ENCODE measurements around the gene TBCCD1. TPM values are rescaled to one million over a fixed set of nuclear protein-coding genes. Genes with fewer than 3 reads are reported as not detected.

The TBCCD1 gene
- total and polyA plus RNA-seq, 10 donors, result 3.7 to 22.1 (median 12.6) TPM

DNA sequence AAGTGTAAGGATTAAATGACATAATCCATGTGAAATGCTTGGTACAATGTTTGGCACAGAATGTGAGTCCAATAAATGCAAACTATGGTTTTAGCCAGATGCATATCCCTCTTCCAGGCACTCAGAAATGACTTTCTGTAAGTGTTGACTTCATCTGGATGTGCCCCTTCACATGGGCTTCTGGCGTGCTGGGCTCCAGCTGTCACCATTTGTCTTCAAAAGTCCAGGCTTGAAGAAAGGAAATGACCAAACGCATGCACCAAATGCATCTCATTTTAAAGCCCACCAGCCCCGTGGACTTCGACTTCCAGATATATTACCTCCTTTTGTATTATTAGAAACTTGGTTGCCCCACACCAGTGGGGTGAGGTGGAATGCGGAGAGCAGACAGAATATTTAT is 46.7 kb downstream of the TBCCD1 start:
- no peak overlapping the region for H3K4me3 ChIP-seq
- TF ChIP-seq POLR2AphosphoS5 (IDR thresholded peaks at IDR 0.05), result no peak
- TF ChIP-seq, protein P1, sequence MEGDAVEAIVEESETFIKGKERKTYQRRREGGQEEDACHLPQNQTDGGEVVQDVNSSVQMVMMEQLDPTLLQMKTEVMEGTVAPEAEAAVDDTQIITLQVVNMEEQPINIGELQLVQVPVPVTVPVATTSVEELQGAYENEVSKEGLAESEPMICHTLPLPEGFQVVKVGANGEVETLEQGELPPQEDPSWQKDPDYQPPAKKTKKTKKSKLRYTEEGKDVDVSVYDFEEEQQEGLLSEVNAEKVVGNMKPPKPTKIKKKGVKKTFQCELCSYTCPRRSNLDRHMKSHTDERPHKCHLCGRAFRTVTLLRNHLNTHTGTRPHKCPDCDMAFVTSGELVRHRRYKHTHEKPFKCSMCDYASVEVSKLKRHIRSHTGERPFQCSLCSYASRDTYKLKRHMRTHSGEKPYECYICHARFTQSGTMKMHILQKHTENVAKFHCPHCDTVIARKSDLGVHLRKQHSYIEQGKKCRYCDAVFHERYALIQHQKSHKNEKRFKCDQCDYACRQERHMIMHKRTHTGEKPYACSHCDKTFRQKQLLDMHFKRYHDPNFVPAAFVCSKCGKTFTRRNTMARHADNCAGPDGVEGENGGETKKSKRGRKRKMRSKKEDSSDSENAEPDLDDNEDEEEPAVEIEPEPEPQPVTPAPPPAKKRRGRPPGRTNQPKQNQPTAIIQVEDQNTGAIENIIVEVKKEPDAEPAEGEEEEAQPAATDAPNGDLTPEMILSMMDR (IDR thresholded peaks at IDR 0.05 in 8 of 11, conservative IDR thresholded peaks at IDR 0.05 in 3 of 11), result no peak
- TF ChIP-seq POLR2A (IDR thresholded peaks at IDR 0.05), result no peak
- no peak for DNase-seq
- peaks cover 3 to 47% (median 31%) of the 10 kb centered on the region in 6 donors for H3K4me1 ChIP-seq
- H3K9me3 ChIP-seq, result peaks cover 0 to 8% (median 0%) of the 10 kb centered on the region in 8 donors
- no peaks in the 10 kb centered on the region for H3K36me3 ChIP-seq
- peaks cover 0 to 3% (median 0%) of the 10 kb centered on the region in 7 donors for H3K27me3 ChIP-seq (replicated peaks in 1 of 7)
- 58 to 73% (median 66%) methylated on average over 5 of the region's 5 CpGs for WGBS, 5 donors
- intact Hi-C loops (cut with DNase I; ENCODE audit: low total_unique reads), result no loop called here
- peak overlapping the region in 1 of 8 donors; percentile 64 for H3K27ac ChIP-seq

DNA sequence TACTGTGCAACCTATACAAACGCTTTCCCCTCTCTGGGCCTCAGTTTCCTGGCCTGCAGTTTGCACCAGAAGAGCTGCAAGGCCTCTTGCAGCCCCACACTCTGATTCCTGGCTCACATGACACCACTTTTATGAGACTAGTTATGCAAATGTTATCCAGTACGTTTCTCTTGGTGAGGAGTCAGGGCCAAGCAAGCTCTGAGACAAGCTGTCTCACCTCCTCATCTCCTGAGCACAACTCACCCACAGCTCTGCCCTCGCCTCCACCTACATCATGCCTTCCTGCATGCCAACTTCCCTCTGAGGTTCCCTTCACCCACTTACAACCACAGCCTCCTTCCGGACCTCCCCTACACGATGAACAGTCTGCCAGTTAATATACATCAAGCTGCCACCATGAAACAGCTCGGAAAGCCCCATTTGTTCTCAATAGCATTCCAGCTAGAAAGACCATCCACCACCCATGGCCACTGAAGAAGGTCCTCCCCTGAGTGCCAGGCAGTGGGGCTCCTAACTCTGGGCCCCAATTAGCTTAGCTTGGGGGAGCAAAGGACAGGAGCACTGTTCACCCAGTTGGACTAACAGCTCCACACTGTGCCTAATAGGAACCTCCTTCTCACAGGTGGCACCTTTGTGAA is 48.0 kb downstream of the TBCCD1 start:
- intact Hi-C loops (cut with DNase I; ENCODE audit: low total_unique reads), result no loop called here
- H3K27me3 ChIP-seq (replicated peaks in 1 of 7), result no peaks in the 10 kb centered on the region
- H3K36me3 ChIP-seq, result no peaks in the 10 kb centered on the region
- peaks cover 3 to 55% (median 38%) of the 10 kb centered on the region in 6 donors for H3K4me1 ChIP-seq
- WGBS, 5 donors, result 8 to 30% (median 19%) methylated on average over 6 of the region's 6 CpGs
- H3K4me3 ChIP-seq, result no peak overlapping the region
- H3K9me3 ChIP-seq, result peaks cover 0 to 8% (median 0%) of the 10 kb centered on the region in 8 donors
- TF ChIP-seq POLR2AphosphoS5 (IDR thresholded peaks at IDR 0.05), result peak in 2 of 3 donors; percentile 69 to 71
- TF ChIP-seq, protein P1 (IDR thresholded peaks at IDR 0.05 in 8 of 11, conservative IDR thresholded peaks at IDR 0.05 in 3 of 11), result no peak
- no peak for TF ChIP-seq POLR2A (IDR thresholded peaks at IDR 0.05)
- DNase-seq, result peak; percentile 85
- H3K27ac ChIP-seq, result peak overlapping the region in 5 of 8 donors; percentile 27 to 83 (median 56)

DNA sequence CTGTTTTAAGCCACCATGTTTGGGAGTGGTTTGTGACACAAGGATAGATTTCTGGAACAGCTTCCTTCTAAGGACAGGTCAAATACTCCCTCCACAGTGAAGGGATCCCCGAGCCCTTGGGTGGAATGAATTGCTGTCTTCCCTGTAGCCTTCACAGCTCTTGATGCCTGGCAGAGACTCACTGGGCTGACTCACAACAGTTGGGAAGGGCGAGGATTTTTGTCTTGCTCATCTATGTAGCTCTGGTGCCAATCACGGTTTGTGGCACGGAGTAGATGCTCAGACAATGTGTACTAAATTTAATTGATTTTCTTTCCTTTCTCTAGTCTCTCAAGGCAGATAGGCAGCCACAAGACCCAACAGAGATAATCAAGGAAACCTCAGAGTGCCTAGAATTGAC is 49.9 kb downstream of the TBCCD1 start:
- no peak for TF ChIP-seq POLR2AphosphoS5 (IDR thresholded peaks at IDR 0.05)
- no peak for TF ChIP-seq POLR2A (IDR thresholded peaks at IDR 0.05)
- TF ChIP-seq, protein P1 (IDR thresholded peaks at IDR 0.05 in 8 of 11, conservative IDR thresholded peaks at IDR 0.05 in 3 of 11), result no peak
- intact Hi-C loops (cut with DNase I; ENCODE audit: low total_unique reads), result no loop called here
- H3K36me3 ChIP-seq, result no peaks in the 10 kb centered on the region
- peaks cover 0 to 4% (median 0%) of the 10 kb centered on the region in 7 donors for H3K27me3 ChIP-seq (replicated peaks in 1 of 7)
- H3K9me3 ChIP-seq, result peaks cover 0 to 8% (median 0%) of the 10 kb centered on the region in 8 donors
- WGBS, 5 donors, result 77 to 93% (median 87%) methylated on average over 4 of the region's 4 CpGs
- DNase-seq, result no peak
- peaks cover 3 to 55% (median 38%) of the 10 kb centered on the region in 6 donors for H3K4me1 ChIP-seq
- no peak overlapping the region for H3K27ac ChIP-seq
- H3K4me3 ChIP-seq, result no peak overlapping the region

DNA sequence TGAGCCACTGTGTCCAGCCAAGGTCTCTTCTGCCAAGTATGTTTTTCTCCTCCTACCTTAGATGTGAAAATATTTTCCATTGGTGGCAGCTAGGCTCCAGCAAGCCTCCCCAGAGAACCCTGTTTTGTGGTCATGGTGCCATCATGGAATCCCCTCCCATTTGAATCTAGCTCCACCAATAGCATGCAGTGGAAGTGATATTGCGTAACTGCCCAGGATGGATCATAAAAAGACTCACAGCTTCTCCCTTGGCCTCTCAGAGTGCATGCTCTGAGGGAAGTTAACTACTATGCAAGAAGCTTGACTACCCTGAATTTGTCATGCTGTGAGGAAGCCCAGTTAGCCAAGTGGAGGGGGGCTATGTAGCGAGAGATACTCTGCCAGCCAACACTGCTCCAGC is 50.5 kb downstream of the TBCCD1 start:
- no peak for DNase-seq
- Histone ChIP-seq H3K27me3 (replicated peaks in 1 of 7) (peaks cover 0 to 4% (median 0%) of the 10 kb centered on the region in 7 donors), H3K27ac (no peak overlapping the region), H3K4me3 (no peak overlapping the region), H3K9me3 (peaks cover 0 to 8% (median 0%) of the 10 kb centered on the region in 8 donors), H3K4me1 (peaks cover 3 to 51% (median 35%) of the 10 kb centered on the region in 6 donors), H3K36me3 (no peaks in the 10 kb centered on the region)
- intact Hi-C loops (cut with DNase I; ENCODE audit: low total_unique reads), result no loop called here
- TF ChIP-seq POLR2A (IDR thresholded peaks at IDR 0.05), result no peak
- no peak for TF ChIP-seq POLR2AphosphoS5 (IDR thresholded peaks at IDR 0.05)
- TF ChIP-seq, protein P1 (IDR thresholded peaks at IDR 0.05 in 8 of 11, conservative IDR thresholded peaks at IDR 0.05 in 3 of 11), result no peak
- 90 to 100% (median 95%) methylated on average over 2 of the region's 2 CpGs for WGBS, 5 donors
